Smooth muscle cell (in vitro differentiated cells): ENCODE data around the gene GLS2. TPM values are rescaled to one million over a fixed set of nuclear protein-coding genes. Genes with fewer than 3 reads are reported as not detected.
"Not testable (repeated sequence)": the region's sequence is repeated elsewhere in the genome, so short reads cannot be mapped to it uniquely, and the experiment has no call there.

Source experiments
- DNase-seq: peaks from one replicate; lab custom pipeline; 2025; ENCODE audit not compliant: unreplicated experiment; lab: John Stamatoyannopoulos, UW
- H2AFZ ChIP-seq: fragments of 200-600 bp; sonication (generic); 2 replicates; pipeline ENCODE4 v1.6.0; 2016; ENCODE audit warnings: antibody characterized with exemption, low read depth, mild to moderate bottlenecking
- H3F3A ChIP-seq: fragments of 200-600 bp; sonication (generic); 2 replicates; pipeline ENCODE4 v1.6.0; 2017; ENCODE audit warnings: antibody characterized with exemption, low read depth
- H3K27ac ChIP-seq: fragments of 200-600 bp; sonication (generic); 2 replicates; pipeline ENCODE4 v1.5.1; 2016; ENCODE audit warnings: low read depth, mild to moderate bottlenecking
- H3K27me3 ChIP-seq: fragments of 200-600 bp; sonication (generic); 2 replicates; pipeline ENCODE4 v1.6.1; 2016; ENCODE audit warnings: low read depth, mild to moderate bottlenecking
- H3K36me3 ChIP-seq: fragments of 200-600 bp; sonication (generic); 2 replicates; pipeline ENCODE4 v1.5.1; 2016; ENCODE audit warnings: low read depth
- H3K4me1 ChIP-seq: fragments of 200-600 bp; sonication (generic); 2 replicates; pipeline ENCODE4 v1.5.1; 2016; ENCODE audit warnings: low read depth
- H3K4me2 ChIP-seq: fragments of 200-600 bp; sonication (generic); 2 replicates; pipeline ENCODE4 v1.6.0; 2016; ENCODE audit warnings: mild to moderate bottlenecking
- H3K4me3 ChIP-seq: fragments of 200-600 bp; sonication (generic); 2 replicates; pipeline ENCODE4 v1.5.1; 2016; ENCODE audit warnings: mild to moderate bottlenecking
- H3K79me2 ChIP-seq: fragments of 200-600 bp; sonication (generic); 2 replicates; pipeline ENCODE4 v1.6.0; 2016; ENCODE audit warnings: low read depth, mild to moderate bottlenecking
- H3K9ac ChIP-seq: fragments of 200-600 bp; sonication (generic); 2 replicates; pipeline ENCODE4 v1.6.0; 2016; ENCODE audit warnings: low read depth
- H3K9me3 ChIP-seq: fragments of 200-600 bp; sonication (generic); replicated peaks from 2 replicates; pipeline ENCODE4 v1.5.1; 2016; ENCODE audit warnings: low read depth
- H4K20me1 ChIP-seq: fragments of 200-600 bp; sonication (generic); 2 replicates; pipeline ENCODE4 v1.6.0; 2016; ENCODE audit warnings: low read depth
- CTCF ChIP-seq: fragments of 200-600 bp; sonication (generic); IDR thresholded peaks from 2 replicates; pipeline ENCODE4 v1.5.1; 2017; ENCODE audit warnings: borderline replicate concordance, mild to moderate bottlenecking, antibody characterized with exemption; ENCODE audit not compliant: insufficient read depth, poor library complexity, severe bottlenecking
- WGBS: methylation state at CpG from one replicate; pipeline ENCODE4 v1.1.7; 2016; ENCODE audit warnings: low lambda C conversion rate; 5-methylcytosine and 5-hydroxymethylcytosine counted together
- polyA plus RNA-seq: library from polyadenylated mRNA; unstranded; fragments of >200 nt; fragmentation: Nextera tagmentation; extraction: Ambion mirVana; gene quantifications from 2 replicates; pipeline ENCODE4 v1.2.1, GENCODE V29; 2016
- total RNA-seq: library from RNA; depleted of rRNA; stranded (reverse); fragments of >200 nt; gene quantifications from 2 replicates; pipeline ENCODE4 v1.2.3, GENCODE V29; 2014

The GLS2 gene
- total and polyA plus RNA-seq, 2 experiments from 2014 or later: 0.37 to 0.76 TPM

- H3K79me2 ChIP-seq: no peaks in the 10 kb centered on the region
- peaks cover 12% of the 10 kb centered on the region for H3K4me1 ChIP-seq
- no peak for DNase-seq
- 44% methylated on average over 5 of the region's 5 CpGs for WGBS
- peak overlapping the region; percentile 77 for H3K4me3 ChIP-seq
- no peaks in the 10 kb centered on the region for H4K20me1 ChIP-seq
- H3K36me3 ChIP-seq: no peaks in the 10 kb centered on the region
- peaks cover 5% of the 10 kb centered on the region for H3F3A ChIP-seq
- TF ChIP-seq CTCF: no peak
- no peaks in the 10 kb centered on the region for H3K9me3 ChIP-seq
- H3K27me3 ChIP-seq: no peaks in the 10 kb centered on the region
- peak overlapping the region; percentile 65 for H3K9ac ChIP-seq
- peak overlapping the region; percentile 78 for H3K27ac ChIP-seq
- peak overlapping the region; percentile 99 for H2AFZ ChIP-seq
- peak overlapping the region; percentile 82 for H3K4me2 ChIP-seq
These were observed 38.4 kb downstream of the GLS2 start for GRCh38 chr12:56449622-56449984.

- under 1% methylated on average over 58 of the region's 58 CpGs for WGBS
- Histone ChIP-seq H3K79me2 (no peaks in the 10 kb centered on the region), H3K4me2 (peak within 1 kb of the TSS; percentile 82)
These were observed 38.9 kb downstream of the GLS2 start, which contains the start of gene TIMELESS for GRCh38 chr12:56448860-56449621. TSS of gene TIMELESS (minus strand) at chr12:56449426. CDS start at chr12:56434170, 15,256 bp downstream.

GRCh38 chr12:56443208-56443607 is 44.8 kb downstream of the GLS2 start:
- not testable (repeated sequence) for H3F3A ChIP-seq, H3K27ac ChIP-seq, H3K9me3 ChIP-seq, DNase-seq, H3K4me1 ChIP-seq, H3K4me3 ChIP-seq, H2AFZ ChIP-seq, H3K9ac ChIP-seq, H4K20me1 ChIP-seq, H3K36me3 ChIP-seq, H3K4me2 ChIP-seq, H3K27me3 ChIP-seq
- 38% methylated on average over 2 of the region's 2 CpGs for WGBS
- H3K79me2 ChIP-seq: peaks cover 17% of the 10 kb centered on the region

More at GRCh38 chr12:56448860-56449621, 38.9 kb downstream of the GLS2 start, which contains the start of gene TIMELESS:
- peaks cover 12% of the 10 kb centered on the region for H3K4me1 ChIP-seq
- H3K27ac ChIP-seq: peak within 1 kb of the TSS; percentile 78
- H3K4me3 ChIP-seq: peak within 1 kb of the TSS; percentile 77
- H3K9me3 ChIP-seq: no peaks in the 10 kb centered on the region
- no peaks in the 10 kb centered on the region for H3K27me3 ChIP-seq
- TF ChIP-seq CTCF: no peak
- H4K20me1 ChIP-seq: no peaks in the 10 kb centered on the region
- peak within 1 kb of the TSS; percentile 65 for H3K9ac ChIP-seq
- no peaks in the 10 kb centered on the region for H3K36me3 ChIP-seq
- H2AFZ ChIP-seq: peak within 1 kb of the TSS; percentile 99
- peaks cover 5% of the 10 kb centered on the region for H3F3A ChIP-seq
- DNase-seq: peak; percentile 94

GRCh38 chr12:56437430-56438176 is 50.4 kb downstream of the GLS2 start:
- Histone ChIP-seq H3K79me2 (peaks cover 17% of the 10 kb centered on the region), H3K4me2 (no peak overlapping the region), H3K27ac (no peak overlapping the region), H3K9ac (no peak overlapping the region), H3F3A (no peaks in the 10 kb centered on the region), H3K4me1 (no peaks in the 10 kb centered on the region), H2AFZ (no peak overlapping the region), H4K20me1 (no peaks in the 10 kb centered on the region), H3K27me3 (no peaks in the 10 kb centered on the region), H3K4me3 (no peak overlapping the region), H3K9me3 (no peaks in the 10 kb centered on the region), H3K36me3 (no peaks in the 10 kb centered on the region)
- WGBS: 89% methylated on average over 11 of the region's 11 CpGs
- no peak for DNase-seq
- TF ChIP-seq CTCF: no peak
